ENCODE results near the gene PPP1R1A. TPM values are rescaled to one million over a fixed set of nuclear protein-coding genes. Genes with fewer than 3 reads are reported as not detected.

Gene PPP1R1A
- total RNA-seq, 2 donors from 2014 or later, result 5.2 TPM; not detected in 1

GRCh38 chr12:54587315-54587873, 1.1 kb downstream of the PPP1R1A start:
- no peak for DNase-seq
- intact Hi-C loops (cut with DNase I), result no loop called here
- no peaks in the 10 kb centered on the region for H3K36me3 ChIP-seq
- peaks cover 4% of the 10 kb centered on the region for H3K4me1 ChIP-seq
- peaks cover 4% of the 10 kb centered on the region for H3K27me3 ChIP-seq
- no peaks in the 10 kb centered on the region for H3K9me3 ChIP-seq
- no peak overlapping the region for H3K4me3 ChIP-seq
- no peak overlapping the region for H3K27ac ChIP-seq
- TF ChIP-seq CTCF (IDR thresholded peaks at IDR 0.05), result no peak
- no peak overlapping the region for H3K9ac ChIP-seq (ENCODE audit: low read depth in 2 of 2, low read length in 2 of 2)

GRCh38 chr12:54586620-54587019, 1.8 kb downstream of the PPP1R1A start:
- H3K36me3 ChIP-seq, result no peaks in the 10 kb centered on the region
- H3K4me3 ChIP-seq, result no peak overlapping the region
- peaks cover 4% of the 10 kb centered on the region for H3K4me1 ChIP-seq
- no peaks in the 10 kb centered on the region for H3K9me3 ChIP-seq
- no peak for DNase-seq
- intact Hi-C loops (cut with DNase I), result no loop called here
- no peak for TF ChIP-seq CTCF (IDR thresholded peaks at IDR 0.05)
- H3K27ac ChIP-seq, result no peak overlapping the region
- no peak overlapping the region for H3K9ac ChIP-seq (ENCODE audit: low read depth in 2 of 2, low read length in 2 of 2)
- H3K27me3 ChIP-seq, result peaks cover 4% of the 10 kb centered on the region

- intact Hi-C loops (cut with DNase I), result no loop called here
- no peaks in the 10 kb centered on the region for H3K9me3 ChIP-seq
- no peak for DNase-seq
- H3K4me1 ChIP-seq, result peaks cover 4% of the 10 kb centered on the region
- H3K27me3 ChIP-seq, result peaks cover 4% of the 10 kb centered on the region
- H3K36me3 ChIP-seq, result no peaks in the 10 kb centered on the region
- no peak overlapping the region for H3K27ac ChIP-seq
- no peak overlapping the region for H3K9ac ChIP-seq (ENCODE audit: low read depth in 2 of 2, low read length in 2 of 2)
- no peak overlapping the region for H3K4me3 ChIP-seq
- no peak for TF ChIP-seq CTCF (IDR thresholded peaks at IDR 0.05)
These were observed 3.2 kb downstream of the PPP1R1A start for GRCh38 chr12:54585243-54585642.

- Histone ChIP-seq H3K4me3 (no peak overlapping the region), H3K36me3 (no peaks in the 10 kb centered on the region), H3K9ac (ENCODE audit: low read depth in 2 of 2, low read length in 2 of 2) (no peak overlapping the region), H3K9me3 (no peaks in the 10 kb centered on the region), H3K27me3 (peaks cover 1% of the 10 kb centered on the region), H3K4me1 (peaks cover 4% of the 10 kb centered on the region), H3K27ac (no peak overlapping the region)
- intact Hi-C loops (cut with DNase I), result no loop called here
- no peak for DNase-seq
- no peak for TF ChIP-seq CTCF (IDR thresholded peaks at IDR 0.05)
These were observed 4.3 kb downstream of the PPP1R1A start for GRCh38 chr12:54584128-54584527.

GRCh38 chr12:54583726-54584125, 4.7 kb downstream of the PPP1R1A start:
- no peaks in the 10 kb centered on the region for H3K36me3 ChIP-seq
- no peaks in the 10 kb centered on the region for H3K27me3 ChIP-seq
- H3K4me1 ChIP-seq, result peaks cover 2% of the 10 kb centered on the region
- no peak for TF ChIP-seq CTCF (IDR thresholded peaks at IDR 0.05)
- intact Hi-C loops (cut with DNase I), result no loop called here
- DNase-seq, result no peak
- no peak overlapping the region for H3K27ac ChIP-seq
- H3K4me3 ChIP-seq, result no peak overlapping the region
- H3K9me3 ChIP-seq, result no peaks in the 10 kb centered on the region
- no peak overlapping the region for H3K9ac ChIP-seq (ENCODE audit: low read depth in 2 of 2, low read length in 2 of 2)
